HTR-8/SVneo (cell line): Measurements from ENCODE around the gene TF.

Source experiments
- DNase-seq: peaks from one replicate; pipeline ENCODE4 v3.0.0; 2011; ENCODE audit warnings: low spot score, mixed read lengths; ENCODE audit not compliant: insufficient read length
- FAIRE-seq: peaks from 2 replicates; lab custom pipeline; 2011; peaks lifted over from hg19 to GRCh38; lab: Jason Lieb, UNC

The TF gene

DNA sequence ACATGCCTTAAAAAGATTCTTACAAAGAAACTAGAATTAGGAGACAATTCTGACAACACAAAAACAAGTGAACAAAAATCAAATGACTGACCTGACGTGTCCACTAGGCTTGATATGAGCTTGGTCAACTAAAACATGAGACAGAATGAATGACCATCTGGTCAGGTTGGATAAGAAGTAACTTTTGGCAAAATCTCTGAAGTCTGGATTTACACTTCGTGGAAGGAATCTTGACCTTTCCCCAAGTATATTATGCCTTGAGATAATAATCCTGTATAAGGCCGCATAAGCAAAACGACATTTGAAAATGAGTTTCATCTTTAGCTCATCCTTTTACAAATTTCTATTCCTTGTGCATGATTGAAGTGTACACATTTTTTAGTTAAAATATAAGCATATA is 1.1 kb upstream of the TF start:
- DNase-seq (no peak), FAIRE-seq (no peak)

DNA sequence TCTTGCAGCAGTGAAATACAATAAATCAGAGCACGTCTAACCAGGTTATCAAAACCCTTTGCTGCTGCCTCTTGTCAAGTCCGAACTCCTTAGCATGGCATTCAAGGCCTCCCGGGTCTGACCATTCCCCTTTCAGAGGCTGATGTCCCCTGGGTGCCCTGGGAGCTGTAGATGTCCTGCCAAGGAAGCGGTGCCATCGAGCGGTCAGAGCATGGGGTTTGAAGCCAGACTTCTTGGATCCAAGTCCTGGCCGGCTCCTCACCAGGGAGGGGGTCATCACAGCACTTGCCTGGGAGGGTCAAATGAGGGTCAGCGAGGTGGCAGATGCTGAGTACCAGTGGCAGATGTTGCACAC is 496 bp downstream of the TF start:
- DNase-seq (no peak), FAIRE-seq (no peak)

DNA sequence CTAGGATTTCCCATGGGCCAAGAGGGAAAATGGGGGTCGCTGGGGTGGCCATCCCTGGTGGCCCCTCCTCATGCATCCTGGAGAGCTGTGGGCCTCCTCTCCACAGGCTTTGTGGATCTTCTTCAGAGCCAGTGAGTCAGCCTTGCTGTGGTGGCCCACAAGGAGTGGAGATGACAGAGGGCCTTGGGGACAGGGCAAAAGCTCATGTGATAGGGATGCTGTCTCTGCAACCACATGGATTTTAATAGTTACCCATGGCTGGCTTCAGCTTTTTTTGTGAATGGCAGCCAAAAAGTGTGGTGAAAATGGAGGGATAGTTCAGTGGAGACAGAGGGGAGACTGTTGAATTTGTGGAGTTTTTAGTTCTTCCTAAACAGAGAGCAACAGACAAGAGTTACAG is 1.2 kb downstream of the TF start:
- FAIRE-seq (no peak), DNase-seq (no peak)

DNA sequence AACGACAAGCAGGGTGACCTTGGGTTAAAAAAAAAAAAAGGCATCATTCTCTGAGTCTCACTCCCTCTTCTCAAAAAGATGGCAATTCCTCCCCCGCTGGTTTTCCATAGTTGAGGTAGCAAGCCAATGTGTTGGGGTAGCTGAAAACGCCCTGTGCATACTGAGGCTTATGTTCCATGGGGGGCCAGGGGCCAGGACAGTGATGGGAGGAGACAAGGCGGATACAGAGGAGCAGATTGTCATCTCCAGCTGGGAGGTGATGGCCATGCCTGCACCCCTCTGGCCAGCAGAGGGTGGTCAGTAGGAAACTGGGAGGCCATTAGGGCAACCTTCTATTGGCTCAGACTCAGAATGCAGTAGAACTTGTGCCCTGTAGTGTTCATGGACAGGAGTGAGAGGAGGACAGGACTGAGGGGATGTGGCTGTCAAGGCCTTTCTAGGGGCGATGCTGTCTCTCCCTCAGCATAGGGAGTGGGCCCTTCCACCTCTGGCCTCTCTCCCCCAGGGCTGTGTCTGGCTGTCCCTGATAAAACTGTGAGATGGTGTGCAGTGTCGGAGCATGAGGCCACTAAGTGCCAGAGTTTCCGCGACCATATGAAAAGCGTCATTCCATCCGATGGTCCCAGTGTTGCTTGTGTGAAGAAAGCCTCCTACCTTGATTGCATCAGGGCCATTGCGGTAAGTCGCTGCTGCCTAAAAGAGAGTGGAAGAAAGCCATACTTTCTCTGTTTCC is 1.9 kb downstream of the TF start:
- FAIRE-seq (no peak), DNase-seq (no peak)

DNA sequence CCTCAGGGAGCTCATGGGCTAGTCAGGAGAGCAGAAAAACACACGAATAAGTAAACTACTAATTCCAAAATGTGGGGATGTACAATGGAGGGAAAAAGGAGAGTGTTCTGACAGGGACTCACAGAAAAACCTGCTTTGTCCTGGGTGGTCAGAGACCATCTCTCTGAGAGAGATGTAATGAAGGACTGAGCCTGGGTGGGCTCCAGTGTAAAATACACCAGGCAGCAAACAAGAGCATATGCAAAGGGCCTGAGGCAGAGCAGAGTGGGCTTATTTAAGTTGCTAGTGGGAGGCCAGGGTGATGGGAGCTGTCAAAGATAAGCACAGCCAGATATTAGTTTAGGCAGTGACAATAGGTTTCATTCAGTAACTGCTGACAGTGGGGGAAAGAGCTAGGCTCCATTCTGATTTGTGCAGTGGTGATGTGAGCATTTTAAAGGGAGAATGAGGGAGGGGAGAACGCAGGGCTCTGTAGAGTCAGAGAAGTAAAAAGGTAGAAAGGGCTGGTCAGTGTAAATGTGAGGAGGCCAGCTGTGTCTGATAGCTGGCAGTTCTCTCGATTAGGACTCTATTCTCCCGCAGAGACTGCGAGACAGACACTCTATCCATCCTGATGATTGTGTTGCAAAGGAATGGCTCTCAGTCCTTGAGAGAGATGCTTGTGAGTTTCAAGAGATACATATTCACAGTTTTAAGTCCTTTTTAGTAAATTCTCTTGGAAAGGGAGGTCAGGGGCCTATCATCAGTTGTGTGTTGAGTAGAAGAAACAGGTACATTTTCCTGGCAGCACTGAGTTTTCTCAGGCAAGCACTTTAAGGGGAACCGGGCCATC is 3.5 kb downstream of the TF start:
- DNase-seq = no peak
- FAIRE-seq = no peak

DNA sequence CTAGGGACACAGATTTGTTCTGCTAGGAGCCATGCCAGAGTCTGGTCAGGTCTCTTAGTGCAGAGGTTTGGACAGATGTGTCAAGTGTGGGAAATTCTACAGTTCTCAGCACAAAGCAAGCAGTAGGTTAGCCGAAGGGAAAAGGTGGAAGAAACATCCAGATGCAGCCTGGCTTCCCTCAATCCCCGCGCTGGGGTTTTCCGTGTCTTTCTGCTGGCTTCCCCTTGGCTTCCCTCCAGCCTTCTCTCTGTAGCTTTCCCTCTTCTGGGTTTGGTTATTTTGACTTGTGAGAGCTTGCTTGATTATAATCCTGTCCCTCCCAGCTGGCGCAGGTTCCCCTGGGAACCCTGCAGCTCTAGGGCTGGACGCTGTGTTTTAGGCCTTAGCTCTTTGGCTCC is 4.1 kb downstream of the TF start:
- DNase-seq (no peak), FAIRE-seq (no peak)

DNA sequence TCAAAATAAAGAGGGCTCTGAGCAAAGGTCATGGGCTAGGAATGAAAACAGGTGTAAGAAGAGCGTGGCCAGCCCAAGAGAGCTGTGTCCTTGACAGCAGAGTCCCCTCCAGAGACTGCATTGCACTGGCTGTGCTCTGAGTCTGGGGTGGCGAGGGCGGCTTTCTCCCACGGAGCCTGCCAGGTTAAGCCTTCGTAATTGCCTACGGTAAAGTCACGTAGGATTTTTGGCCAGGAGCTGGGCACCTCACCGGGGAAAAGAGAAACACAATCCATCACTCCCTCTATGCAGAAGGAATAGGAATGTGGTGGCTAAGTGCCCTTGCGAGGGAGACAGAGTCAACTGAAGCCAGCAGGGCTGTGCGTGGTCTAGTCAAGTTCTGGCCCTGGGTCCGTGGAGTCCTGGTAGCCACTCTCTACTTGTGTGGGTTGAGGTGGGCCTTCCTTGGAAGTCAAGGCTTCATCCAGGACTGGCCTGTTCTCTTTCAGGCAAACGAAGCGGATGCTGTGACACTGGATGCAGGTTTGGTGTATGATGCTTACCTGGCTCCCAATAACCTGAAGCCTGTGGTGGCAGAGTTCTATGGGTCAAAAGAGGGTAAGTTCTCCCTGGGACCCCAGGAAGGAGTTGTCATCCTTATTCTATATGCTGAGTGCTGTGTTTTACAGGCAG is 7.0 kb downstream of the TF start:
- FAIRE-seq (no peak), DNase-seq (no peak)

DNA sequence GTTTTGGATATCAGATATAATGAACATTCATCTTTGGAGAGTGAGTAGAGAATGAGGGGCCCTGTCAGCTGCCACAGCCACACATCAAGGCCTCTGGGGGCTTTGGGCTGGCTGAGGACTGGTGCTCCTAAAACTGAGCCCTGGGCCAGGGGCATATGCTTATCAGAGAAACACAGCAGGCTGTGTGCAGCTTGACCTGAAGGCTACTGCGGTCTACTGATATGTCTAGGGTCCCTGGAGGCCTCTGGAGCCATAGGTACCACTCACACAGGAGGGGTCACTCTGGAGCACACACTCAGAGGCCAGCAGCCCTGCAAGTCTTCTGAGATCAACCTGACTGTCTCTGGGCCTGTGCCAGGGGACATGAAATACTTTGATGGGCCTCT is 7.6 kb downstream of the TF start:
- DNase-seq (no peak), FAIRE-seq (no peak)

DNA sequence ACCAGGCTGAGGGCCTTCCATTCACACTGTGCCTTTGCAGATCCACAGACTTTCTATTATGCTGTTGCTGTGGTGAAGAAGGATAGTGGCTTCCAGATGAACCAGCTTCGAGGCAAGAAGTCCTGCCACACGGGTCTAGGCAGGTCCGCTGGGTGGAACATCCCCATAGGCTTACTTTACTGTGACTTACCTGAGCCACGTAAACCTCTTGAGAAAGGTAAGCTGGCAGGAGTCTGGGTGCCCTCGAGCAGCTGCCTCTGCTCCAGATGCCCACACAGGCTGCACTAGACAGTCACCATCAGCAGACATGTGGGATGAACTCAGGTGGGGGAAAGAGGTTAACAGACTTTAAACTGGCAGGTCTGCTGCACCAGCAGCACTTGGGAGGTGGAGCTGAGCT is 8.3 kb downstream of the TF start:
- no peak for DNase-seq
- no peak for FAIRE-seq

DNA sequence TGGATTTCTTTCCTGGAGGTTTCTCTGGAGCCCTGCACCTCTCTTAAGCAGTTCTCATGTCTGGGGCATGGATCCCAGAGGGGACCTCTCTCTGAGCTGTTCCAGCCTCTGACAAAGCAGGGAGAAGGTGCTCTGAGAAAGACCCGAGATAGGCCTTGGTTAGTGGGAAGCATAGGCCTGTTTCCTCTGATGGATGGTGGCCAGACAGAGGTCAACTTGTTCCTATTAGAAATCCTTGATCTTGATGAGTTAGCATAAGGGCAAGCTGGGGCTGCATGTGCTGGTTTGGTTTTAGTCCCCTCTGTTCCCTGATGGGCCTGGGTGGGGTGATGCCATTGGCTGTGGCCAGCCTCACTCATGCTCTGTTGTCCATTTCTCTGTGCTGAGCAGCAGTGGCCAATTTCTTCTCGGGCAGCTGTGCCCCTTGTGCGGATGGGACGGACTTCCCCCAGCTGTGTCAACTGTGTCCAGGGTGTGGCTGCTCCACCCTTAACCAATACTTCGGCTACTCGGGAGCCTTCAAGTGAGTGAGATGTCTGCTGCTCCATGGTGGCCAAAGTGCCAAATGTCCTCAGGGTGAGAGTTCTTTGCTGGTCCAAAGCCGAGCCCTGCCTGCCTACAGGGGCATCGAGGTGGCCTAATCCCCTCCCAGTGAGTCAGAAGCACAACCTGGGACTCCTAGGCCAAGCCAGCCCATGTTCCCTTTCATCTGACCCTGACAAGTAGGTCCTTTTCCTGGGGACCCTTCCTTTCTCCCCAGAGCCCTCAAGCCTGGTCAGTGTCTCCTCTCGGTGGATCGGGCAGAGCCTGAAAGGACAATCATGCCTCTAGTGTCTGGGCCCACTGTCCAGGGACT is 9.0 kb downstream of the TF start:
- no peak for DNase-seq
- no peak for FAIRE-seq

DNA sequence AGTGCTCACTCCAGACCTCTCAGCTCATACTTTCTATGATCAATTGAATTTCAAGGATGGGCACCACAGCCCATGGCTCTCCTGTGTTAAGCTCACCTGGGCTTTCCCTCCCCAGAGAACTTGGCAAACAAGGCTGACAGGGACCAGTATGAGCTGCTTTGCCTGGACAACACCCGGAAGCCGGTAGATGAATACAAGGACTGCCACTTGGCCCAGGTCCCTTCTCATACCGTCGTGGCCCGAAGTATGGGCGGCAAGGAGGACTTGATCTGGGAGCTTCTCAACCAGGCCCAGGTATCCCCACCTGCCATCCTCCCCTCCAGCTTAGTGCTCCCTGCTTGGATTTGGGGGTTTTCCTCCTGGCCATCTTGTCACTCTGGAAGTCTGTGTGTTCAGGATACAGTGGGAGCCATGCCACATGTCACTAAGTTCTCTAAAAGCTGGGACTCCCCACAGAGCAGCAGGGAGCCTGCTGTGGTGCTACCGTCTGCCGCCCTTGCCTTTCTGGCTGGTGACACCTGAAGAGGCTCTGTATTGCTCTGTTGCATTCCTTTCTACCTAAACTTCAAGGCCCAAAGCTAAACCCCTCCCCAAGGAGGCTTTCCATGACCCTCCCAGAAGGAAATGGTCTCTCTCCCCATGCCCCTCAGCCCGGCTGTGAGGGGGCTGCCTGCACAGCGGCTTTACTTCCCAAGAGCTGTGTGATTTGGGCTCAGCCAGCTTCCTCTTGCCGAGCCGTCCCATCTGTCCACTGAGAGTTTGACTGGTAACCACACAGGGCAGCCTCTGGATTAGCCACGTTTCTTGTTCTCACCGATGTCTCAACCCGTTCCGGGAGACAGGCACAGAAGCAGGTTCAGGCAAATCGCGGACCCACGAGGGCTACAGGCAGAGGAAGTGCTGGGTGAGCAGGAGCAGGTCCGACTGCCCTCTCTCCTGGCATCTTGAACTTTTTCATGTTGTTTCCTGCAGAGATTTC is 10.8 kb downstream of the TF start:
- DNase-seq = no peak
- FAIRE-seq = no peak

DNA sequence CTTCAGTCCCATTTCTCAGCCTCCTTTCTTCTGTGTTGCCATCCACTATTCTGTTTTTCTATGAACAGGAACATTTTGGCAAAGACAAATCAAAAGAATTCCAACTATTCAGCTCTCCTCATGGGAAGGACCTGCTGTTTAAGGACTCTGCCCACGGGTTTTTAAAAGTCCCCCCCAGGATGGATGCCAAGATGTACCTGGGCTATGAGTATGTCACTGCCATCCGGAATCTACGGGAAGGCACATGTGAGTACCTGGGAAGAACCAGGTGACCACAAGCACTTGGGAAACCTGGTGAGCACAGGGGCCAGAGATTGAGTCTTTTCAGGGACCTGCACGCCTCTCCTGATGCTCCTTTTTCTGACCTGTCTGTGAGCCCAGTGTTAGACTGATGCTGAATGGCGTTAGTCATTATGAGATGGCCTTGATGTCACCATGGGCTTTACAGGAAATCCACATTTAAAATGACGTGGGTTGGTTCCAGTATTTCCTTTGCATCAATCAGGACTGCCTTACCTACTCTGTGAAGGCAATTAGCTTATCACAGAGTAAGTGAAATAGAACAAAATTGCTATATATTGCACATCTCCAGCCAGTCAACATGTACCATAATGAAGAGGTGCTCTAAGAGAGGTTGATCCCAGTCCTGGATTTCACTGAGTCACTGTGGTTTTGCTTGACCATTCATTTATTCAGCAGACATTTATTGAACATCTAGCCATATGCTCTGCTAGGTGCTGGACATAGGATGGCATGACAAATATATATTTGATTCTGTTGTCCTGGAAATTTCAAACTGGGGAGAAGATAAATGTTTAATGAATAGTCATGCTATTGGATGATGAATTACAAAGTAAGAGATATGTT is 11.7 kb downstream of the TF start:
- FAIRE-seq = no peak

DNA sequence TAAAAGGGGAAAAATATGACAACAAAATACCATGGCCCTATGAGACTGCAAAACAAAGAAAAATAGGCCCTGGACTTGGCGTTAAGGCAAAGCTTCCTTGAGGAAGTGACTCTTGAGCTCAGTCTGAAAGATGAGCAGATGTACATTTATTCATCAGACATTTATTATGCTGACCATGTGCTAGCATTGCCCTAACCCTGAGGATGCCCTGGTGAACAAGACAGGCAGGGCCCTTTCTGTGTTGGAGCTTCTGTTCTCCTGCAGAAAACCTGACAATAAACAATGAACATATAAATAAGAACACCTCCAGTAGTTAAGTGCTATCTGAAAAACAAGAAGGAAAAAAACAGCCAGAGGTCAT is 12.4 kb downstream of the TF start:
- FAIRE-seq = no peak

More for the DNA sequence above, 11.7 kb downstream of the TF start:
- no peak for DNase-seq

DNA sequence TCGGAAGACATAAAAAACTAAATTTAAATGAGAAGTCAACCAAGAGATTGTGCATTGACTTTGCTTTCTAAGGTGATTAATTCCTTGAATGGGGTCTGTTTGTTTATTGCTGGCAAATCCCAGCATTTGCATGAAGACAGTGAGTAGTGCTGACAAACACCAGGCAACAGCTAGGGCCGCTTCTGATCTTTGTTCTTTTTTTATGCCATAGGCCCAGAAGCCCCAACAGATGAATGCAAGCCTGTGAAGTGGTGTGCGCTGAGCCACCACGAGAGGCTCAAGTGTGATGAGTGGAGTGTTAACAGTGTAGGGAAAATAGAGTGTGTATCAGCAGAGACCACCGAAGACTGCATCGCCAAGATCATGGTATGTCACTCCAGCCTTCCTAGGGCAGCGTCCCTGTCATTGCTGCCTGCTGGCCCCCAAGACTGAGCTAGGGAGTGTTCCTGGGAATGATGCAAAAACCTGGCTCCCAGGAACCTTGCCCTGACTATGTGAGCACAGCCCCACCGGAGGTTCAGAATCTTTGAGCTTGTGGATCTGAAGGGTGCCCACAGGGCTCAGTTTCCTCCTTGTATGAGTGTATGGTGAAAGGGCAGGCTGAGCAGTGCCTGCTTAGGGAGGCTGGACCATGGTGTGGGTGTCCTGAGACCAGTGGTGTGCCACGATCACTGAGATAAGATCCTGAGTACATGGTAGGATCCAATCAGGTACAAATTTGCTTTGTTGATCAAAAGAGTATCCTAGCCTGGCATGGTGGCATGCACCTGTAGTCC is 13.0 kb downstream of the TF start:
- no peak for FAIRE-seq
- no peak for DNase-seq

More for the DNA sequence above, 12.4 kb downstream of the TF start:
- no peak for DNase-seq

DNA sequence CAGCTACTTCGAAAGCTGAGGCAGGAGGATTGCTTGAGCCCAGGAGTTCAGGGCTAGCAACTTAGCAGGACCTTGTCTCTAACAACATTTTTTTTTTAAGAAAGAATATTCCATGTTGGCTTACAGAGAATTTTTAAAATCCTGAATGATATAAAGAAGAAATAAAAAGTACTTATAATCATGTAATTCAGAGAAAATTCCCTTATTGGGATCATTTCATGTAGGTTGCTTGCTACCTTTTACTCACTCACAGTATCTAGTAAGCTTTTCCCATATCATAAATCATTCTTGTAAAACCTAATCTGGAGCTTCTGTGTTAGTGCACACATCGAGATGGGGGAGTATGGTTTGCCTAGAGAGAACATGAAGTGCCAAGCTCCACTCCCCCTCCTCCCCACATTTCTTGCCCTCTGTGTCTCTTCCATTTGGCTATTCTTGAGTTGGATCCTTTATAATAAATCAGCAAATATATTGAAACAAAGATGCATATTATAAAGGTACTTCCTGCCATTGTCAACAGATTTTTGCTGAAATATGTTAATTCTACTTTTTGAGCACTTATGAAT is 13.6 kb downstream of the TF start:
- no peak for DNase-seq
- FAIRE-seq = no peak

DNA sequence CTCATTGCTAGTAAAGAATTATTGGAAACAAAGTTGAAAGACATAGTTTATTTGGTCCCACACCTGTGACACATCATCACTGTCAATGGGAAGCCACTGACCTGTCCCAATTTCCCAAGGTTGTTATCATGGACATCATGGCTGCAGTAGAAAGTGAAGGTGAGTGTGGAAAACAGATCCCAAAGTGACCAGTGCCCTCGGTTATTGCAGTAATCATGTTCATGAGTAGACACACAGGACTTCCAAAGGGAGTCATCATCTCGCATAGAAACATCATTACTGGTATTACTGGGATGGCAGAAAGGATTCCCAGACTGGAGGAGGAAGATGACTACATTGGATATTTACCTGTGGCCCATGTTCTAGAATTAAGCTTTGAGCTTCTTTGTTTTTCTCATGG is 14.7 kb downstream of the TF start:
- FAIRE-seq = no peak
- DNase-seq = no peak
